Mucosa of rectum (tissue), 2 donors: ENCODE measurements around the gene FERMT2.

Experiments used
- H3K27ac ChIP-seq, 2 donors: one replicate each; pipeline ENCODE4 v1.7.0; 2013; ENCODE audit warnings: inconsistent platforms in 2 of 2, low read depth in 2 of 2, low read length in 2 of 2
- H3K27me3 ChIP-seq, 2 donors: one replicate each; pipeline ENCODE4 v1.7.0; 2013; ENCODE audit warnings: low read length in 2 of 2; ENCODE audit not compliant: control insufficient read depth in 2 of 2, insufficient read depth in 2 of 2
- H3K36me3 ChIP-seq, 2 donors: one replicate each; pipeline ENCODE4 v1.7.0; 2013; ENCODE audit warnings: low read length in 2 of 2; ENCODE audit not compliant: control insufficient read depth in 2 of 2, insufficient read depth in 2 of 2
- H3K4me1 ChIP-seq, 2 donors: one replicate each; pipeline ENCODE4 v1.7.0; 2013; ENCODE audit warnings: low read length in 2 of 2, mild to moderate bottlenecking in 1 of 2; ENCODE audit not compliant: control insufficient read depth in 2 of 2, insufficient read depth in 2 of 2
- H3K4me3 ChIP-seq, 2 donors: one replicate each; pipeline ENCODE4 v1.7.0; 2013; ENCODE audit warnings: low read length in 2 of 2
- H3K9ac ChIP-seq, 2 donors: one replicate each; pipeline ENCODE4 v1.7.0; 2013; ENCODE audit warnings: low read length in 2 of 2, low read depth in 1 of 2, mild to moderate bottlenecking in 1 of 2
- H3K9me3 ChIP-seq, 2 donors: one replicate each; pipeline ENCODE4 v1.7.0; 2013; ENCODE audit warnings: low read length in 2 of 2; ENCODE audit not compliant: control insufficient read depth in 2 of 2
- donor health status: healthy.
- donor health status: Normal muscosa, but diverticular disease.

FERMT2 gene

GRCh38 chr14:52944254-52944653 is 6.6 kb downstream of the FERMT2 start:
- Histone ChIP-seq H3K9ac (no peak overlapping the region), H3K9me3 (no peaks in the 10 kb centered on the region), H3K27me3 (peaks cover 11 to 17% of the 10 kb centered on the region in 2 donors), H3K27ac (no peak overlapping the region), H3K4me1 (peaks cover 0 to 2% of the 10 kb centered on the region in 2 donors), H3K4me3 (no peak overlapping the region), H3K36me3 (no peaks in the 10 kb centered on the region)

DNA sequence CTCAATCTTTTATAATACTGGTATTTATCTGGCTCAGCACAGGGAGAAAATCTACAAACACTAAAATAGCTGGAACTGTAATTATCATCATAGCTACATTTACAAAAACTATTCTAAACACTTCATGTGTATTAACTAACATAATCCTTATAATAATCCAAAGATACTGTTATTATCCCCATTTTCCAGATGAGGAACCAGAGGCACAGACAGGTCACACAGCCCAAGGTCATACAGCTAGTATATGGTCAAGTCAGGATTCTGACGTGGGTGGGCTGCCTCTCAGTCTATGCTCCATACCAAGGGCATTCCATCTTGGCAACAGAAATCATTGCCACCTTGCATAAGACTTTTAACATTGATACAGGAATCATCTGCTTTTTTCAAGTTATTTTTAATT is 11.4 kb downstream of the FERMT2 start:
- no peak overlapping the region for H3K9ac ChIP-seq
- no peaks in the 10 kb centered on the region for H3K36me3 ChIP-seq
- no peaks in the 10 kb centered on the region for H3K9me3 ChIP-seq
- H3K4me1 ChIP-seq, result peaks cover 0 to 3% of the 10 kb centered on the region in 2 donors
- no peak overlapping the region for H3K4me3 ChIP-seq
- H3K27ac ChIP-seq, result no peak overlapping the region
- H3K27me3 ChIP-seq, result no peaks in the 10 kb centered on the region

DNA sequence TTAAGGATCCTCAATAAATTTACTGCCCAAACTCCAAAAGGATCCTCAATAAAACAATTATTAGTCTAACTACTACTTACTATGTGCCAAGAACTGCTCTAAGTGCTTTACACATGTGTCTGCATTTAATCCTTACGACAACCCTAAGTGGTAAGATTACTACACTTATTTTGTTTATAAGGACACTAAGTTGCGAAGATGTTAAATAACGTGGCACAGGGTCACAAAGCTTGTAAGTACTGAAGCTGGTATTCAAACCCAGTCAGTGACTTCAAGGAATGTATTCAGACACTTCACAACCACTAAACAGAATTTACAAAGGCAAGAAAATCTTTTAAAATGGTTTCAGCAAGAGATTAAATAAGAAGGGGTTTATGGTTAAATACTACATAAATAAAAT is 13.0 kb downstream of the FERMT2 start:
- no peaks in the 10 kb centered on the region for H3K27me3 ChIP-seq
- H3K27ac ChIP-seq, result no peak overlapping the region
- no peak overlapping the region for H3K4me3 ChIP-seq
- H3K36me3 ChIP-seq, result no peaks in the 10 kb centered on the region
- no peak overlapping the region for H3K9ac ChIP-seq
- peaks cover 0 to 3% of the 10 kb centered on the region in 2 donors for H3K4me1 ChIP-seq
- no peaks in the 10 kb centered on the region for H3K9me3 ChIP-seq

DNA sequence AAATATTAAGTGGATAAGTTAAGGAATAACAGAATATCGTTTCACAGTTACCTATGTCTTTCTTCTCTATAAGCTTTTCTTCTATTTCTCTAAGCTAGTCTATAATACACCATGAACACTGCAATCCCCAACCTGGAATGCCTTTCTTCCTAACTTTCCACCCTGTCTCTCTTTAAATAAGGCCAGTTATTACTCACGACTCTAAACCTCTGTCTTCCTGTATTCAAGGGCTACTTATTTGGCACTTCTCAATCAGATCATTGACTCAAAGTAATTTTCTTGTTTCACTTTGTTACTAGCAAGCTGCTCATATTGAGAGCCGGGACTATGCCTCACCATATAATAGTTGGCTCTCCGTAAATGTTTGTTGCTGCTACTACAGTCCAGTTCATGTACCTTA is 13.5 kb downstream of the FERMT2 start:
- H3K9ac ChIP-seq, result no peak overlapping the region
- peaks cover 0 to 3% of the 10 kb centered on the region in 2 donors for H3K4me1 ChIP-seq
- no peaks in the 10 kb centered on the region for H3K27me3 ChIP-seq
- no peaks in the 10 kb centered on the region for H3K9me3 ChIP-seq
- H3K27ac ChIP-seq, result no peak overlapping the region
- no peak overlapping the region for H3K4me3 ChIP-seq
- H3K36me3 ChIP-seq, result no peaks in the 10 kb centered on the region

DNA sequence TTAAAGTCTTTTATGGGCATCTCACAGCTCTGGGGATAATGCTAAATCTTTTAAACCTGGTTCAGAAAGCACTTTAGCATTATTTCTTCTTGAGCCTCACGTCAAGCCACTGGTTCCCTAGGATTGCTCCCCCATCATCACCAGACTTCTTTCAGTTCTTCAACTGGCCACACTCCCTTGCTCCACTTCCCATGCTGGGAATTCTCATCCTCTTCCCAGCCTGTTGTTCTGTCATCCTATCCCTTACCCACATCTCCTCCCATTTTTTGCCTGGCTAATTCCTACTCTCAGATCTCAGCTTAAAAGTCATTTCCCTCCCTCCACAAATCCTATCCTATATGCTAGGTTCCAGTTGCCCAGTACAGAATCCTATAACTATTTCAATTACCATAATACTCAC is 14.4 kb downstream of the FERMT2 start:
- H3K4me3 ChIP-seq, result no peak overlapping the region
- H3K27ac ChIP-seq, result no peak overlapping the region
- H3K4me1 ChIP-seq, result peaks cover 0 to 3% of the 10 kb centered on the region in 2 donors
- H3K27me3 ChIP-seq, result no peaks in the 10 kb centered on the region
- H3K9me3 ChIP-seq, result no peaks in the 10 kb centered on the region
- H3K9ac ChIP-seq, result no peak overlapping the region
- no peaks in the 10 kb centered on the region for H3K36me3 ChIP-seq

DNA sequence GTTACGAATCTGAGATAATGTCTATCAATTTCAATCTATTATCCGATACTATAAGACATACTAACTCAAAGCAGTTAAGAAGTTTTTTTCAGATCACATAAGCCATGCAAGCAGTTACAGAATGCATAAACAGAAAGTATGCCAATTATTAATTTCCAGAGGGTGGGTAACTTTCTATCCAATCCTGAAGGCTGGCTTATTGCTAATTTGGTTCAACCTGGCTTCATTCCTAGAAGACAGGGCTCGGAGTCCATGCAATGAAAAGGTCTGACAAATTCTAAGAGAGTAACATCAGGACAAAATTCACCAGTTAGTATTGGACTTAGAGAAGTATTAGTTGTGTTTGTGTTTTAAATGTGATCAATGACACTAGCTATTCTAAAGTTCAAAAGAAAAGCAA is 15.0 kb downstream of the FERMT2 start:
- H3K36me3 ChIP-seq, result no peaks in the 10 kb centered on the region
- no peaks in the 10 kb centered on the region for H3K9me3 ChIP-seq
- no peak overlapping the region for H3K27ac ChIP-seq
- peaks cover 0 to 3% of the 10 kb centered on the region in 2 donors for H3K4me1 ChIP-seq
- no peak overlapping the region for H3K9ac ChIP-seq
- H3K4me3 ChIP-seq, result no peak overlapping the region
- no peaks in the 10 kb centered on the region for H3K27me3 ChIP-seq

DNA sequence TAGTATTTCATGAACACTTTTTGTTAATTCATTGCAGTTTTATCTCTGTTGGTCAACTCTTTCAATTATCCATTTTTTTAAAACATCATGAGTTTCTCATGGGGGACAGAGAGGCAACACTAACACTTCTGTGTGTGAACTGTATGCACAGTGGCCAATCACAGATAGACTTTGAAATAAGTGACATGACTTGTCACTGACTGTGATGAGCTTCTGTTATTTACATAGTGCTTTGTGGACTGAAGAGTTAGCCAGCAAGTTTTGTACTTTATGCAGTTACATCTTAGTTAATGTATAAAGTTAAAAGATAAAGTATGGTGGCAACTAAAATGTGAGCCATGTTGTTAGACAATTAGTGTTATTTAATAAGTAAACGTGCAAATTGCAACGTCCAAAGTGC is 16.1 kb downstream of the FERMT2 start:
- Histone ChIP-seq H3K9me3 (no peaks in the 10 kb centered on the region), H3K27me3 (no peaks in the 10 kb centered on the region), H3K36me3 (no peaks in the 10 kb centered on the region), H3K9ac (no peak overlapping the region), H3K27ac (no peak overlapping the region), H3K4me1 (peaks cover 0 to 3% of the 10 kb centered on the region in 2 donors), H3K4me3 (no peak overlapping the region)

DNA sequence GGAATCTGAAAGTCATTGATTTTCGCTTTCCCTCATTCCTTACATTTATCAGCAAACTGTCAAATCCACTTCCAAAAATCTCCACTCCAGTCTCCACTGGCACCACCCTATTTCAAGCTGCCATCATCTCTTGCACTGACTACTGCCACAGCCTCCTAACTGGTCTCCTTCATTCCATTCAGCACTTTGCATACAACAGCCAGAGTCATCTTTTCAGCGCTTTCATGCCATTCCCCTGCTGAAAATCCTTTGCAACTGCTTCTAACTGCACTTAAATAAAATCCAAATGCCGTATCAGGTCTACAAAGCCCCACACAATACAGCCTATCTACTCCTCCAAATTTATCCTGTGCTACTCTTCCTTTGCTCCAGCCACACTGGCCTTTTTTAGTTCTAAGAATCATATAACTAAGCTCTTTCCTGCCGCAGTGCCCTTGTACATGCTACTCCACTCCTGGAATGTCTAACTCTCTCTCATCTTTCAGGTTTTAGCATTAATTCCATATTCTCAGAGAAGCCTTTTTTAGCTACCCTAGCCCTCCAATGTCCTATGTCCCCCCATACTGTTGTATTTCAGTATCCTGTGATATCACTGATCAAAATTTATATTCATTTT is 21.6 kb downstream of the FERMT2 start:
- H3K4me3 ChIP-seq, result no peak overlapping the region
- H3K9ac ChIP-seq, result no peak overlapping the region
- H3K27me3 ChIP-seq, result no peaks in the 10 kb centered on the region
- no peaks in the 10 kb centered on the region for H3K36me3 ChIP-seq
- no peak overlapping the region for H3K27ac ChIP-seq
- no peaks in the 10 kb centered on the region for H3K9me3 ChIP-seq
- peaks cover 0 to 3% of the 10 kb centered on the region in 2 donors for H3K4me1 ChIP-seq

DNA sequence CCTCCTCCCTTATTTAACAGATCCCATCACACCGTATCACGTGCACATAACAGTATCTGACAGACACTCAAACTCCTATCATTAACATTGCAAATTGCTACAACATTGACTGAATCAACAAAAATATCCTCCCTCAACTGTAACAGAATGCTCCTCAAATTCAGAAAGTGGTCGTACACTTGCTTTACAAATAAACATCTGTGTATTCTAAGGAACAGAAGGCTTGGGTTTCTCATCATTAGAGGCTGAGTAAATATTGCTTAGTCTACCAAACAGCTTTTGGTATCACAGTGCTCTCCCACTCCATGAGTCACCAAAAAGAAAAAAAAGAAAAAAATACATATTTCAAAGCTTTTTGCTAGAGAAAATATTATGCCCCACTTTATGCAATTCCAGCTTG is 23.9 kb downstream of the FERMT2 start:
- H3K27ac ChIP-seq, result no peak overlapping the region
- no peak overlapping the region for H3K9ac ChIP-seq
- no peak overlapping the region for H3K4me3 ChIP-seq
- no peaks in the 10 kb centered on the region for H3K27me3 ChIP-seq
- no peaks in the 10 kb centered on the region for H3K36me3 ChIP-seq
- no peaks in the 10 kb centered on the region for H3K9me3 ChIP-seq
- peaks cover 3 to 6% of the 10 kb centered on the region in 2 donors for H3K4me1 ChIP-seq

DNA sequence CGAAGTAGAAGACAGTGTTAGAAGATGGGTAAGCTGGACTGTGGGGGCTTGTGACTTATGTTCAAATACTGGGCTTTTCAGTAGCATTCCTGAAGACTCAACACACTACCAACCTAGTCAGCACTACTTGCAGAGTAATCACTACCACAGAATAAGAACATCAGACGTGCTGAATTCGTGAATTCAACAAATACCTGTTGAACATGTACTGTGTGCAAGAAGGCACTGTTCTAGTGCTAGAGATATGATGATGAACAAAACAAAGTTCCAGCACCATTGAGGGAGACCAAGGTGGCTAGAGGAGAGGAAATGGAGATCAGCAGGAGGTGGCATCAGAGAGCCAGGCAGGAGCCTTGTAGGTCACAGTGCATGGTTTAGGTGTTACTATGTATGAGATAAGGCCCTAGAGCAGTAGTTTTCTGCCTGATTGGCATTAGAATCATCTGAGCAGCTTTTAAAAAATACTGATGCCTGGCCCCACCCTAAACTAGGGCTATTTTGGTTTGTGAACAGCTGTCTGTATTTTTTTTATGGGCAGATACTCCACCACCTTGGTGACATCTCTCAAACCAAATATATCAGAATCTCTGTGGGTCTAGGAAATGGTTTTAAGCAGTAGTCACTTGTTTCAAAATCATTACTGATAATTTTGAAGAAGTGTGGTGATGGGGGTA is 26.8 kb downstream of the FERMT2 start:
- Histone ChIP-seq H3K36me3 (no peaks in the 10 kb centered on the region), H3K4me3 (no peak overlapping the region), H3K27ac (no peak overlapping the region), H3K27me3 (no peaks in the 10 kb centered on the region), H3K9ac (no peak overlapping the region), H3K9me3 (no peaks in the 10 kb centered on the region), H3K4me1 (peaks cover 8 to 9% of the 10 kb centered on the region in 2 donors)
